C4-2B (cell line): Measurements from ENCODE around the gene DCLK1.
"Not testable (repeated sequence)": the region's sequence is repeated elsewhere in the genome, so short reads cannot be mapped to it uniquely, and the experiment has no call there.

Experiments
- H3K27ac ChIP-seq: fragments of 450-650 bp; 2 replicates; pipeline ENCODE4 v1.5.1; 2017
- CTCF ChIP-seq: fragments of 450-650 bp; conservative IDR thresholded peaks from 2 replicates; pipeline ENCODE4 v1.5.1; 2017; ENCODE audit warnings: mild to moderate bottlenecking
- ZFX ChIP-seq: fragments of 450-650 bp; IDR thresholded peaks from 2 replicates; pipeline ENCODE4 v1.6.1; 2017

The DCLK1 gene

GRCh38 chr13:36115306-36115705 is 15.9 kb downstream of the DCLK1 start:
- H3K27ac ChIP-seq = no peak overlapping the region
- TF ChIP-seq ZFX (no peak), CTCF (peak; percentile 17; the same call in 1 of the 2 replicates)

- no peak overlapping the region for H3K27ac ChIP-seq
- TF ChIP-seq CTCF (no peak), ZFX (no peak)
Observed at GRCh38 chr13:36114233-36114632, 16.9 kb downstream of the DCLK1 start.

GRCh38 chr13:36108954-36109353 is 22.2 kb downstream of the DCLK1 start:
- H3K27ac ChIP-seq = no peak overlapping the region
- TF ChIP-seq CTCF (no peak), ZFX (no peak)

- H3K27ac ChIP-seq = no peak overlapping the region
- no peak for TF ChIP-seq ZFX
Observed at GRCh38 chr13:36108342-36108741, 22.8 kb downstream of the DCLK1 start.

- TF ChIP-seq CTCF (no peak), ZFX (no peak)
- H3K27ac ChIP-seq = no peak overlapping the region
Observed at GRCh38 chr13:36107521-36107920, 23.7 kb downstream of the DCLK1 start.

- no peak overlapping the region for H3K27ac ChIP-seq
- TF ChIP-seq CTCF (no peak), ZFX (no peak)
Observed at GRCh38 chr13:36105726-36106125, 25.5 kb downstream of the DCLK1 start.

- TF ChIP-seq CTCF = no peak
- no peak for TF ChIP-seq ZFX
- no peak overlapping the region for H3K27ac ChIP-seq
Observed at GRCh38 chr13:36102721-36103120, 28.5 kb downstream of the DCLK1 start.

- not testable (repeated sequence) for H3K27ac ChIP-seq
Observed at GRCh38 chr13:36101907-36102306, 29.3 kb downstream of the DCLK1 start.

GRCh38 chr13:36101157-36101556 is 30.0 kb downstream of the DCLK1 start:
- TF ChIP-seq CTCF (no peak), ZFX (no peak)
- H3K27ac ChIP-seq = no peak overlapping the region
